Stimulated activated CD8-positive, alpha-beta memory T cell treated with anti-CD3 and anti-CD28 coated beads, Interleukin-15, amount 100 ng/mL, for 4 hours (primary cell): Measurements from ENCODE around the gene KRT222.
A peak's percentile ranks its signal among the peaks of the same experiment; 100 is the strongest.

Experiments used
- DNase-seq, 2 donors: peaks; one replicate each; pipeline ENCODE4 v3.0.0-alpha.2; 2020; ENCODE audit warnings: low read depth in 2 of 2

The KRT222 gene

GRCh38 chr17:40615068-40615840 lies 49.7 kb downstream of the KRT222 start:
- DNase-seq: no peak

- no peak for DNase-seq
Observed at GRCh38 chr17:40614431-40615067, 50.4 kb downstream of the KRT222 start.

- DNase-seq: no peak
Observed at GRCh38 chr17:40613467-40614154, 51.4 kb downstream of the KRT222 start.

- no peak for DNase-seq
Observed at GRCh38 chr17:40612599-40613244, 52.3 kb downstream of the KRT222 start.

GRCh38 chr17:40611840-40612474 lies 53.0 kb downstream of the KRT222 start:
- no peak for DNase-seq

- DNase-seq: no peak
Observed at GRCh38 chr17:40610359-40610758, 54.6 kb downstream of the KRT222 start.

GRCh38 chr17:40608061-40608581 lies 56.9 kb downstream of the KRT222 start:
- DNase-seq: no peak

GRCh38 chr17:40607641-40608040 lies 57.3 kb downstream of the KRT222 start:
- DNase-seq: no peak

GRCh38 chr17:40606548-40607353 lies 58.2 kb downstream of the KRT222 start:
- no peak for DNase-seq

- peak; percentile 48 to 68 for DNase-seq
Observed at GRCh38 chr17:40605306-40605705, 59.7 kb downstream of the KRT222 start.
